Adrenal gland (tissue), 5 donors: ENCODE data around the gene RYR1.

ENCODE experiments used
- CTCF ChIP-seq, 6 experiments: fragments of 450-650 bp in 4 of 6; fragments of 200-600 bp in 2 of 6; sonication (generic) in 1 of 6; IDR thresholded peaks; 1 replicate in 5 of 6; 2 replicates in 1 of 6; pipeline versions ENCODE4 v1.5.1 to v1.8.0; 2016 to 2021; ENCODE audit warnings: antibody characterized with exemption in 6 of 6, mild to moderate bottlenecking in 2 of 6, moderate library complexity in 1 of 6
- POLR2A ChIP-seq, 2 donors: fragments of 450-650 bp; IDR thresholded peaks; one replicate each; pipeline ENCODE4 v1.6.1; 2017; ENCODE audit warnings: antibody characterized with exemption in 2 of 2, mild to moderate bottlenecking in 2 of 2, moderate library complexity in 1 of 2
- donor health status: DM: no; HTN: no; CAD: no.

- TF ChIP-seq CTCF (IDR thresholded peaks at IDR 0.05) (no peak), POLR2A (IDR thresholded peaks at IDR 0.05) (no peak)
These were observed 11.9 kb downstream of the RYR1 start for GRCh38 chr19:38445362-38445761.
